HFFc6 (cell line): ENCODE measurements around the gene REPS2. TPM values are rescaled to one million over a fixed set of nuclear protein-coding genes. Genes with fewer than 3 reads are reported as not detected.
"Not testable (repeated sequence)": the region's sequence is repeated elsewhere in the genome, so short reads cannot be mapped to it uniquely, and the experiment has no call there.

Source experiments
- DNase-seq: peaks from one replicate; pipeline ENCODE4 v3.0.0-alpha.2; 2018
- H3K27ac Mint-ChIP-seq: 2 replicates; pipeline ENCODE4 v1.8.0; 2020; ENCODE audit warnings: mild to moderate bottlenecking, mixed read lengths
- H3K27me3 Mint-ChIP-seq: 2 replicates; pipeline ENCODE4 v1.8.0; 2021; ENCODE audit warnings: mild to moderate bottlenecking, moderate library complexity, mixed read lengths; ENCODE audit not compliant: insufficient read depth
- H3K36me3 Mint-ChIP-seq: 2 replicates; pipeline ENCODE4 v1.8.0; 2021; ENCODE audit warnings: low read depth, mixed read lengths
- H3K4me1 Mint-ChIP-seq: 2 replicates; pipeline ENCODE4 v1.8.0; 2020; ENCODE audit warnings: low read depth, mixed read lengths
- H3K4me3 Mint-ChIP-seq: 2 replicates; pipeline ENCODE4 v1.8.0; 2020; ENCODE audit warnings: mild to moderate bottlenecking, moderate library complexity, mixed read lengths
- H3K9me3 Mint-ChIP-seq: 2 replicates; pipeline ENCODE4 v1.8.0; 2020; ENCODE audit warnings: mild to moderate bottlenecking, mixed read lengths
- total RNA-seq, 6 experiments: library from RNA; stranded (reverse); fragmentation: NEBNext Ultra II Directional; extraction: Animal tissue kit (Norgen Biotek cat#: 25700); gene quantifications; 2 replicates in 1 of 6; 3 replicates in 5 of 6; pipeline ENCODE4 v1.2.3, GENCODE V29; 2021
- TF ChIP-seq, protein P1 (sequence below): fragments of 200-600 bp; sonication (generic); IDR thresholded peaks from 2 replicates; pipeline ENCODE4 v1.5.0; 2021; ENCODE audit warnings: antibody characterized with exemption, mild to moderate bottlenecking

REPS2 gene
- total RNA-seq, 6 experiments from 2014 or later: 0.06 to 0.23 (median 0.10) TPM; not detected in 1

DNA sequence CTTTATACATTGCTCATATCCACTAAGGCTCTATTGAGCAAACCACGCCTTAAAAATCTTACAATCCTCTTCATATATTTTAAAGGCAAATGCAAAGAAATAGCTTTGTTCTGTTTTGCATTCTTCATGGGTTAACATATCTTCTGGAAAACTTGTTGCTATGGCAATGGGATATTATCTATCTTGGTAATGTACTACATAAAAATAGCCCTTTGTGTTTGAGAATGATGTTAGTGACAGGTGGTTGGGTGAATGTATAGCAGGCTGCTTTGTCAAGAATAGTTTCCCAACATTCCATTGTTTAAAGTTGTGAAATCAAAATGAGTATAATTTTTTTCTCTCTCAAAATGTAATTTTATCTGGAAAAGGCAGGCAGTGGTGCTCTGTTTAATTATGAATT lies 16.8 kb downstream of the REPS2 start:
- DNase-seq: no peak
- H3K36me3 Mint-ChIP-seq: no peaks in the 10 kb centered on the region
- TF ChIP-seq, protein P1, sequence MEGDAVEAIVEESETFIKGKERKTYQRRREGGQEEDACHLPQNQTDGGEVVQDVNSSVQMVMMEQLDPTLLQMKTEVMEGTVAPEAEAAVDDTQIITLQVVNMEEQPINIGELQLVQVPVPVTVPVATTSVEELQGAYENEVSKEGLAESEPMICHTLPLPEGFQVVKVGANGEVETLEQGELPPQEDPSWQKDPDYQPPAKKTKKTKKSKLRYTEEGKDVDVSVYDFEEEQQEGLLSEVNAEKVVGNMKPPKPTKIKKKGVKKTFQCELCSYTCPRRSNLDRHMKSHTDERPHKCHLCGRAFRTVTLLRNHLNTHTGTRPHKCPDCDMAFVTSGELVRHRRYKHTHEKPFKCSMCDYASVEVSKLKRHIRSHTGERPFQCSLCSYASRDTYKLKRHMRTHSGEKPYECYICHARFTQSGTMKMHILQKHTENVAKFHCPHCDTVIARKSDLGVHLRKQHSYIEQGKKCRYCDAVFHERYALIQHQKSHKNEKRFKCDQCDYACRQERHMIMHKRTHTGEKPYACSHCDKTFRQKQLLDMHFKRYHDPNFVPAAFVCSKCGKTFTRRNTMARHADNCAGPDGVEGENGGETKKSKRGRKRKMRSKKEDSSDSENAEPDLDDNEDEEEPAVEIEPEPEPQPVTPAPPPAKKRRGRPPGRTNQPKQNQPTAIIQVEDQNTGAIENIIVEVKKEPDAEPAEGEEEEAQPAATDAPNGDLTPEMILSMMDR: no peak
- peaks cover 3% of the 10 kb centered on the region; the same call in 1 of the 2 replicates for H3K27me3 Mint-ChIP-seq
- no peaks in the 10 kb centered on the region for H3K4me1 Mint-ChIP-seq
- no peaks in the 10 kb centered on the region for H3K9me3 Mint-ChIP-seq
- no peak overlapping the region for H3K4me3 Mint-ChIP-seq
- H3K27ac Mint-ChIP-seq: no peak overlapping the region

DNA sequence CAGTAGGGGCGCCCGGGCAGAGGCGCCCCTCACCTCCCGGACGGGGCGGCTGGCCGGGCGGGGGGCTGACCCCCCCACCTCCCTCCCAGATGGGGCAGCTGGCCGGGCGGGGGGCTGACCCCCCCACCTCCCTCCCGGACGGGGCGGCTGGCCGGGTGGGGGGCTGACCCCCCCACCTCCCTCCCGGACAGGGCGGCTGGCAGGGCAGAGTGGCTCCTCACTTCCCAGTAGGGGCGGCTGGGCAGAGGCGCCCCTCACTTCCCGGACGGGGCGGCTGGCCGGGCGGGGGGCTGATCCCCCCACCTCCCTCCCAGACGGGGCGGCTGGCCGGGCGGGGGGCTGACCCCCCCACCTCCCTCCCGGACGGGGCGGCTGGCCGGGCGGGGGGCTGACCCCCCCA lies 18.5 kb downstream of the REPS2 start:
- H3K36me3 Mint-ChIP-seq, H3K4me3 Mint-ChIP-seq, H3K9me3 Mint-ChIP-seq, H3K27me3 Mint-ChIP-seq, DNase-seq, H3K27ac Mint-ChIP-seq, H3K4me1 Mint-ChIP-seq: not testable (repeated sequence)

DNA sequence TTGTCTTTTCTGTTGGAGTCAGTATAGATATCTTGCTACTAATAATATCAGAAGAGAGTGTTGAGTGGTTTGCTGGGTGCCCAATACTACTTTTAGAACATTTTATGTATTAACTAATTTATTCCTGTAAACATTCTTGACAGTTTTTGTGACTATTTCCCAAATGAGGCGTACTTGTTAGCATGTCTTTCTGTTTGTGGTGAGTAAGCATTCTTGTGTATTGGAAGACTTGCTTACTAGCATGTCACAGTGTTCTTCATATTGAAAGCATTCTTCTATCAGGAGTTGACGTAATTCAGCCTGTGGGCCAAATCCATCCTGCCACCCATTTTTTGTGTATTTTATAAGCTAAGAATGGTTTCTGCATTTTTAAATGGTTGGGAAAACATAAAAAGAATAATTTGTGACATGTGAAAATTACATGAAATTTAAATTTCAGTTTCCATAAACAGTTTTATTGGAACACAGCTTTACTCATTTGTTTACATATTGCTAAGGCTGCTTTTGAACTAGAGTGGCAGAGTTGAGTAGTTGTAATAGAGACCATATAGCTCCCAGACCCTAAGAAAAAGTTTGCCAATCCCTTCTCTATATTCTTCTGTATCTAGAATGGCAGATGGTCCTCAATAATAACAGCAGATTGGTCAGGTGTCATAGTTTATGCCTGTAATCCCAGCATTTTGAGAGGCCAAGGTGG lies 20.4 kb downstream of the REPS2 start:
- no peak for DNase-seq
- Mint-ChIP-seq H3K4me1 (no peaks in the 10 kb centered on the region), H3K36me3 (no peaks in the 10 kb centered on the region), H3K27ac (no peak overlapping the region), H3K4me3 (no peak overlapping the region), H3K27me3 (no peaks in the 10 kb centered on the region), H3K9me3 (no peaks in the 10 kb centered on the region)
- TF ChIP-seq, protein P1: no peak

DNA sequence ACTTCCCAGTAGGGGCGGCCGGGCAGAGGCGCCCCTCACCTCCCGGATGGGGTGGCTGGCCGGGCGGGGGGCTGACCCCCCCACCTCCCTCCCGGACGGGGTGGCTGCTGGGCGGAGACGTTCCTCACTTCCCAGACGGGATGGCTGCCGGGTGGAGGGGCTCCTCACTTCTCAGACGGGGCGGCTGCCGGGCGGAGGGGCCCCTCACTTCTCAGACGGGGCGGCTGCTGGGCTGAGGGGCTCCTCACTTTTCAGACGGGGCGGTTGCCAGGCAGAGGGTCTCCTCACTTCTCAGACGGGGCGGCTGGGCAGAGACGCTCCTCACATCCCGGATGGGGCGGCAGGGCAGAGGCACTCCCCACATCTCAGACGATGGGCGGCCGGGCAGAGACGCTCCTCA lies 22.3 kb downstream of the REPS2 start:
- H3K27ac Mint-ChIP-seq, DNase-seq, H3K27me3 Mint-ChIP-seq, H3K4me3 Mint-ChIP-seq, H3K9me3 Mint-ChIP-seq, H3K36me3 Mint-ChIP-seq, H3K4me1 Mint-ChIP-seq: not testable (repeated sequence)

DNA sequence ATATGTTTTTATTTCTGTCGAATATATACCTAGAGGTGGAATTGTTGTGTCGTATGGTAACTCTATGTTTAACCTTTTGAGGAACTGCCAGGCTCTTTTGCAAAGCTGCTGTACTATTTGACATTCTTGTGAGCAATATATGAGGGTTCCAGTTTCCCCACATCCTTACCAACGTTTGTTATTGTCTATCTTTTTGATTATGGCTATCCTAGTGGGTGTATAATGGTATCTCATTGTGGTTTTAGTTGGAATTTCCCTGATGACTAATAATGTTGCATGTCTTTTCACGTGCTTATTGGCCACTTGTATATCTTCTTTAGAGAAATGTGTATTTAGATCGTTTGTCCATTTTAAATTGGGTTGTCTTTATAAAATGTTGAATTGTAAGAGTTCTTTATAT lies 24.5 kb downstream of the REPS2 start:
- no peak for DNase-seq
- Mint-ChIP-seq H3K27me3 (peaks cover 2% of the 10 kb centered on the region), H3K4me3 (no peak overlapping the region), H3K9me3 (no peaks in the 10 kb centered on the region), H3K36me3 (no peaks in the 10 kb centered on the region), H3K27ac (no peak overlapping the region), H3K4me1 (no peaks in the 10 kb centered on the region)
- TF ChIP-seq, protein P1: no peak

DNA sequence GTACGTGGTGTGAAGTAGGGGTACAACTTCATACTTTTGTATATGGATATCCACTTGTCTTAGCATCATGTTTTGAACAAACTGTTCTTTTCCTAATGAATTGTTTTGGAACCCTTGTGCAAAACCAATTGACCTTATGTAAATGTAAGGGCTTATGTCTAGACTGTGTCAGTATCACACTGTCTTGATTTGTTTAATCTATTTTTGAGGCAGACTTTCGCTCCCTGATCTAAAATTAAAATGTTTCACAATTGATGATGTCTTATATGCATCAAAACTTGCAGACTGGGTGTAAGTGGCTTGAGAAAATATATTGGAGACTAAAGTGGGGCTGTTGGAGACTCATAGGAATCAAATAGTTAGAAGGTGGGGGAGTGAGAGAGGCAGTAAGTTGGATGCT lies 25.2 kb downstream of the REPS2 start:
- DNase-seq: no peak
- Mint-ChIP-seq H3K27me3 (peaks cover 2% of the 10 kb centered on the region), H3K9me3 (no peaks in the 10 kb centered on the region), H3K4me3 (no peak overlapping the region), H3K4me1 (no peaks in the 10 kb centered on the region), H3K36me3 (no peaks in the 10 kb centered on the region), H3K27ac (no peak overlapping the region)
- TF ChIP-seq, protein P1: no peak

DNA sequence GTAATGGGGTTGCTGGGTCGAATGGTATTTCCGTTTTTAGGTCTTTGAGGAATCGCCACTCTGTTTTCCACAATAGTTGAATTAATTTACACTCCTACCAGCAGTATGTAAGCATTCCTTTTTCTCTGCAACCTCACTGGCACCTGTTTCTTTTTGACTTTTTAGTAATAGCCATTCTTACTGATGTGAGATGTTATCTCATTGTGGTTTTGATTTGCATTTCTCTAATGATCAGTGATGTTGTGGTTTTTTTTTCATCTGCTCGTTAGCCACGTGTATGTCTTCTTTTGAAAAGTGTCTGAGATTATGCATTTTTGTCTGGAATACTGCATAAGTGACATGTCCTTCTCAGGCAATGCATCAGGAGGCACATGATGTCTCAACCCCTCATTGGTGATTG lies 28.8 kb downstream of the REPS2 start:
- H3K36me3 Mint-ChIP-seq: no peaks in the 10 kb centered on the region
- no peaks in the 10 kb centered on the region for H3K4me1 Mint-ChIP-seq
- H3K9me3 Mint-ChIP-seq: no peaks in the 10 kb centered on the region
- no peak overlapping the region for H3K4me3 Mint-ChIP-seq
- peaks cover 2% of the 10 kb centered on the region for H3K27me3 Mint-ChIP-seq
- TF ChIP-seq, protein P1: no peak
- DNase-seq: no peak
- H3K27ac Mint-ChIP-seq: no peak overlapping the region
